Measurements from ENCODE around the gene CBR1.

DNA sequence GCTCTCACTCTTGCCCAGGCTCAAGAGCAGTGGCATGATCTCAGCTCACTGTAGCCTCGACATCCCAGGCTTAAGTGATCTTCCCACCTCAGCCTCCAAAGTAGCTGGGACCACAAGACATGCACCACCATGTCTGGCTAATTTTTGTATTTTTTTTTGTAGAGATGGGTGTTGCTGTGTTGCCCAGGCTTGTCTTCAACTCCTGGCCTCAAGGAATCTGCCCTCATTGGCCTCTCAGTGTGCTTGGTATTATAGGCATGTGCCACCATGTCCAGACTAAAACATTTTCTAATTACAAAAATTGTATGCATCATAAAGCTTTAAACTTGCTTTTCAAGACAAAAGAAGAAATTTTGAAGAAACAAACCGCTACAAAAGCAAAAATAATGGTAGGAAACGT lies 20.1 kb downstream of the CBR1 start:
- TF ChIP-seq, protein P1, sequence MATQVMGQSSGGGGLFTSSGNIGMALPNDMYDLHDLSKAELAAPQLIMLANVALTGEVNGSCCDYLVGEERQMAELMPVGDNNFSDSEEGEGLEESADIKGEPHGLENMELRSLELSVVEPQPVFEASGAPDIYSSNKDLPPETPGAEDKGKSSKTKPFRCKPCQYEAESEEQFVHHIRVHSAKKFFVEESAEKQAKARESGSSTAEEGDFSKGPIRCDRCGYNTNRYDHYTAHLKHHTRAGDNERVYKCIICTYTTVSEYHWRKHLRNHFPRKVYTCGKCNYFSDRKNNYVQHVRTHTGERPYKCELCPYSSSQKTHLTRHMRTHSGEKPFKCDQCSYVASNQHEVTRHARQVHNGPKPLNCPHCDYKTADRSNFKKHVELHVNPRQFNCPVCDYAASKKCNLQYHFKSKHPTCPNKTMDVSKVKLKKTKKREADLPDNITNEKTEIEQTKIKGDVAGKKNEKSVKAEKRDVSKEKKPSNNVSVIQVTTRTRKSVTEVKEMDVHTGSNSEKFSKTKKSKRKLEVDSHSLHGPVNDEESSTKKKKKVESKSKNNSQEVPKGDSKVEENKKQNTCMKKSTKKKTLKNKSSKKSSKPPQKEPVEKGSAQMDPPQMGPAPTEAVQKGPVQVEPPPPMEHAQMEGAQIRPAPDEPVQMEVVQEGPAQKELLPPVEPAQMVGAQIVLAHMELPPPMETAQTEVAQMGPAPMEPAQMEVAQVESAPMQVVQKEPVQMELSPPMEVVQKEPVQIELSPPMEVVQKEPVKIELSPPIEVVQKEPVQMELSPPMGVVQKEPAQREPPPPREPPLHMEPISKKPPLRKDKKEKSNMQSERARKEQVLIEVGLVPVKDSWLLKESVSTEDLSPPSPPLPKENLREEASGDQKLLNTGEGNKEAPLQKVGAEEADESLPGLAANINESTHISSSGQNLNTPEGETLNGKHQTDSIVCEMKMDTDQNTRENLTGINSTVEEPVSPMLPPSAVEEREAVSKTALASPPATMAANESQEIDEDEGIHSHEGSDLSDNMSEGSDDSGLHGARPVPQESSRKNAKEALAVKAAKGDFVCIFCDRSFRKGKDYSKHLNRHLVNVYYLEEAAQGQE (IDR thresholded peaks at IDR 0.05; ENCODE audit: borderline replicate concordance in 1 of 2, low read depth in 1 of 2, low read length in 2 of 2) = no peak
- no peak for TF ChIP-seq CBX1 (IDR thresholded peaks at IDR 0.05; ENCODE audit: low read depth)
- no peak for TF ChIP-seq ZNF777 (CRISPR knock-in tag; IDR thresholded peaks at IDR 0.05)
- TF ChIP-seq DPF2 (CRISPR knock-in tag; IDR thresholded peaks at IDR 0.05; ENCODE audit: borderline replicate concordance, low read depth) = no peak
